Sigmoid colon (tissue), 4 donors: ENCODE measurements around the gene KCNK2.
"Not testable (repeated sequence)": the region's sequence is repeated elsewhere in the genome, so short reads cannot be mapped to it uniquely, and the experiment has no call there.

Experiments
- CTCF ChIP-seq, 4 experiments: fragments of 450-650 bp in 3 of 4; fragments of 200-600 bp in 1 of 4; IDR thresholded peaks; one replicate each; pipeline ENCODE4 v1.5.1; 2016 to 2019; ENCODE audit warnings: antibody characterized with exemption in 4 of 4, mild to moderate bottlenecking in 3 of 4, moderate library complexity in 2 of 4
- EP300 ChIP-seq, 4 donors: sonication (generic); formaldehyde crosslinking; IDR thresholded peaks; one replicate each; pipeline ENCODE4 v1.6.1; 2017; ENCODE audit warnings: antibody characterized with exemption in 4 of 4
- POLR2A ChIP-seq, 2 donors: fragments of 450-650 bp; IDR thresholded peaks; one replicate each; pipeline ENCODE4 v1.6.1; 2016; ENCODE audit warnings: antibody characterized with exemption in 2 of 2, mild to moderate bottlenecking in 2 of 2, moderate library complexity in 2 of 2
- POLR2AphosphoS5 ChIP-seq, 4 donors: sonication (generic); formaldehyde crosslinking; IDR thresholded peaks; one replicate each; pipeline ENCODE4 v1.6.1; 2017; ENCODE audit warnings: antibody characterized with exemption in 4 of 4

GRCh38 chr1:215163144-215163543 is 80.6 kb downstream of the KCNK2 start:
- TF ChIP-seq POLR2A, EP300, CTCF, POLR2AphosphoS5 (IDR thresholded peaks at IDR 0.05): not testable (repeated sequence)
